H1 (cell line): ENCODE results near the gene XYLB. TPM values are rescaled to one million over a fixed set of nuclear protein-coding genes. Genes with fewer than 3 reads are reported as not detected.

Experiments
- CTCF ChIA-PET: fragments of 300-600 bp; sonication (Branson Sonifier 250); formaldehyde crosslinking; loops from one replicate; lab custom pipeline; 2021; ENCODE audit not compliant: partially characterized antibody; lab: Charles Lee
- POLR2A ChIA-PET: fragments of 300-600 bp; sonication (Branson Sonifier 250); formaldehyde crosslinking; loops from one replicate; lab custom pipeline; 2021; ENCODE audit warnings: inconsistent platforms; ENCODE audit not compliant: partially characterized antibody; lab: Charles Lee
- DNase-seq, 2 experiments: peaks; one replicate each; pipeline versions ENCODE4 v3.0.0 to v3.0.0-alpha.2; 2010 to 2022; ENCODE audit warnings: low spot score in 2 of 2, low read depth in 1 of 2, mixed read lengths in 1 of 2
- FAIRE-seq: peaks from 2 replicates; lab custom pipeline; 2011; peaks lifted over from hg19 to GRCh38; lab: Jason Lieb, UNC
- H2AFZ ChIP-seq: 2 replicates; pipeline ENCODE4 v1.8.1; 2012; ENCODE audit warnings: low read length, inconsistent platforms
- H2AK5ac ChIP-seq: 2 replicates; pipeline ENCODE4 v1.6.1; 2013; ENCODE audit warnings: low read depth, low read length
- H2BK120ac ChIP-seq: replicated peaks from 2 replicates; pipeline ENCODE3; 2013; ENCODE audit warnings: low read depth, low read length, inconsistent platforms
- H2BK12ac ChIP-seq: 2 replicates; pipeline ENCODE4 v1.6.1; 2013; ENCODE audit warnings: low read depth, low read length
- H2BK15ac ChIP-seq: 2 replicates; pipeline ENCODE4 v1.6.1; 2013; ENCODE audit warnings: low read length
- H2BK20ac ChIP-seq: 2 replicates; pipeline ENCODE4 v1.6.1; 2013; ENCODE audit warnings: low read length
- H2BK5ac ChIP-seq: 2 replicates; pipeline ENCODE4 v1.6.1; 2013; ENCODE audit warnings: low read depth, low read length
- H3K14ac ChIP-seq: 2 replicates; pipeline ENCODE4 v1.6.1; 2013; ENCODE audit warnings: inconsistent platforms; ENCODE audit not compliant: insufficient read length
- H3K18ac ChIP-seq: 2 replicates; pipeline ENCODE4 v1.6.1; 2013; ENCODE audit warnings: low read length; ENCODE audit errors: extremely low read depth
- H3K23ac ChIP-seq: 2 replicates; pipeline ENCODE4 v1.6.1; 2013; ENCODE audit warnings: inconsistent platforms; ENCODE audit not compliant: insufficient read length
- H3K23me2 ChIP-seq: 2 replicates; pipeline ENCODE4 v1.6.1; 2013; ENCODE audit warnings: low read depth, low read length
- H3K27ac ChIP-seq: 2 replicates; pipeline ENCODE4 v1.6.1; 2011; ENCODE audit warnings: low read depth, low read length, inconsistent platforms
- H3K27me3 ChIP-seq, 4 experiments: replicated peaks in 1 of 4; 1 replicate in 1 of 4; 2 replicates in 3 of 4; pipeline versions ENCODE4 v1.6.1 to v1.8.1; 2011 to 2013; ENCODE audit warnings: low read length in 3 of 4, mild to moderate bottlenecking in 3 of 4, inconsistent platforms in 2 of 4, mixed read lengths in 2 of 4, moderate library complexity in 1 of 4; ENCODE audit not compliant: control insufficient read depth in 3 of 4, insufficient read depth in 3 of 4; ENCODE audit errors: extremely low read depth in 1 of 4
- H3K36me3 ChIP-seq, 4 experiments: 2 replicates each; pipeline versions ENCODE4 v1.6.1 to v1.8.1; 2011 to 2013; ENCODE audit warnings: mild to moderate bottlenecking in 4 of 4, low read length in 3 of 4, moderate library complexity in 2 of 4, control low read depth in 1 of 4, inconsistent platforms in 1 of 4; ENCODE audit not compliant: insufficient read depth in 4 of 4, control insufficient read depth in 2 of 4
- H3K4ac ChIP-seq: replicated peaks from 2 replicates; pipeline ENCODE3; 2013; ENCODE audit warnings: low read length, low read depth, mixed read lengths, inconsistent platforms; ENCODE audit not compliant: insufficient read length
- H3K4me1 ChIP-seq, 4 experiments: replicated peaks in 1 of 4; 1 replicate in 1 of 4; 2 replicates in 3 of 4; pipeline versions ENCODE4 v1.6.1 to v1.8.1; 2011 to 2013; ENCODE audit warnings: low read length in 3 of 4, inconsistent platforms in 2 of 4, mixed read lengths in 1 of 4; ENCODE audit not compliant: insufficient read depth in 4 of 4, control insufficient read depth in 3 of 4
- H3K4me2 ChIP-seq, 2 experiments: 2 replicates each; pipeline versions ENCODE4 v1.6.1 to v1.8.1; 2011 to 2013; ENCODE audit warnings: low read depth in 2 of 2, low read length in 2 of 2, control low read depth in 1 of 2, inconsistent platforms in 1 of 2, mild to moderate bottlenecking in 1 of 2; ENCODE audit not compliant: insufficient read depth in 1 of 2
- H3K4me3 ChIP-seq, 4 experiments: fragments of 200-600, 300-600 bp in 1 of 4; sonication (generic), shearing (Covaris generic), sonication (Bioruptor Twin) in 1 of 4; 2 replicates each; pipeline versions ENCODE4 v1.5.1 to v1.8.1; 2011 to 2016; ENCODE audit warnings: low read length in 4 of 4, low read depth in 3 of 4, control low read depth in 2 of 4, inconsistent platforms in 2 of 4, mild to moderate bottlenecking in 2 of 4, mixed read lengths in 1 of 4, moderate library complexity in 1 of 4; ENCODE audit not compliant: insufficient read depth in 2 of 4; ENCODE audit errors: extremely low read depth in 1 of 4
- H3K56ac ChIP-seq: replicated peaks from 2 replicates; pipeline ENCODE3; 2013; ENCODE audit warnings: low read depth, mild to moderate bottlenecking, mixed read lengths, low read length, inconsistent platforms; ENCODE audit not compliant: insufficient read length
- H3K79me1 ChIP-seq: 2 replicates; pipeline ENCODE4 v1.6.1; 2013; ENCODE audit warnings: low read depth, low read length, control low read depth
- H3K79me2 ChIP-seq, 2 experiments: 2 replicates each; pipeline versions ENCODE4 v1.6.1 to v1.8.1; 2012 to 2013; ENCODE audit warnings: low read length in 2 of 2, mild to moderate bottlenecking in 2 of 2, inconsistent platforms in 1 of 2; ENCODE audit not compliant: insufficient read depth in 2 of 2, control insufficient read depth in 1 of 2
- H3K9ac ChIP-seq, 4 experiments: replicated peaks in 1 of 4; 1 replicate in 1 of 4; 2 replicates in 3 of 4; pipeline versions ENCODE4 v1.6.1 to v1.8.1; 2011 to 2013; ENCODE audit warnings: low read depth in 3 of 4, low read length in 3 of 4, control low read depth in 2 of 4, mild to moderate bottlenecking in 2 of 4, moderate library complexity in 2 of 4, inconsistent platforms in 1 of 4; ENCODE audit errors: extremely low read depth in 1 of 4
- H3K9me3 ChIP-seq, 2 experiments: 2 replicates each; pipeline versions ENCODE4 v1.6.1 to v1.8.1; 2012 to 2013; ENCODE audit warnings: mild to moderate bottlenecking in 2 of 2, moderate library complexity in 2 of 2, control low read depth in 1 of 2, inconsistent platforms in 1 of 2, low read depth in 1 of 2, low read length in 1 of 2, mixed read lengths in 1 of 2; ENCODE audit not compliant: insufficient read depth in 2 of 2
- H4K20me1 ChIP-seq, 2 experiments: replicated peaks in 1 of 2; 2 replicates each; pipeline versions ENCODE3 to v1.8.1; 2011 to 2013; ENCODE audit warnings: inconsistent platforms in 2 of 2, low read length in 2 of 2, mild to moderate bottlenecking in 1 of 2; ENCODE audit not compliant: insufficient read depth in 2 of 2, control insufficient read depth in 1 of 2
- H4K5ac ChIP-seq: 2 replicates; pipeline ENCODE4 v1.6.1; 2013; ENCODE audit warnings: low read length, low read depth, mixed read lengths, inconsistent platforms; ENCODE audit not compliant: insufficient read length
- H4K8ac ChIP-seq: 2 replicates; pipeline ENCODE4 v1.8.0; 2013; ENCODE audit warnings: mild to moderate bottlenecking, moderate library complexity, low read length, inconsistent platforms; ENCODE audit not compliant: insufficient read depth; ENCODE audit errors: extremely low read depth
- H4K91ac ChIP-seq: replicated peaks from 2 replicates; pipeline ENCODE3; 2013; ENCODE audit warnings: low read length, mixed read lengths, inconsistent platforms; ENCODE audit not compliant: insufficient read length
- CHD1 ChIP-seq: IDR thresholded peaks from 2 replicates; pipeline ENCODE4 v1.6.1; 2012; ENCODE audit warnings: low read depth, low read length, improper control_type of control experiment
- GABPA ChIP-seq: IDR thresholded peaks from 2 replicates; pipeline ENCODE4 v1.6.1; 2011; ENCODE audit warnings: mild to moderate bottlenecking, low read length, moderate library complexity, borderline replicate concordance; ENCODE audit not compliant: insufficient read depth
- JUND ChIP-seq: IDR thresholded peaks from 2 replicates; pipeline ENCODE4 v1.6.1; 2011; ENCODE audit warnings: mild to moderate bottlenecking, improper control_type of control experiment, low read length
- MAFK ChIP-seq: IDR thresholded peaks from 2 replicates; pipeline ENCODE4 v1.6.1; 2012; ENCODE audit warnings: low read depth, mild to moderate bottlenecking, improper control_type of control experiment, low read length
- WGBS, 2 experiments: shearing (Covaris generic) in 1 of 2; methylation state at CpG; one replicate each; pipeline versions ENCODE4 v1.1.6 to v1.1.7; 2013 to 2015; ENCODE audit warnings: low lambda C conversion rate in 2 of 2, mixed read lengths in 2 of 2, inconsistent platforms in 1 of 2, low coverage in 1 of 2, missing lambda C conversion rate in 1 of 2; ENCODE audit not compliant: insufficient replicate concordance in 2 of 2, insufficient coverage in 1 of 2, insufficient read length in 1 of 2; ENCODE audit errors: extremely low coverage in 1 of 2, missing lambda C conversion rate in 1 of 2; 5-methylcytosine and 5-hydroxymethylcytosine counted together
- polyA plus RNA-seq, 7 experiments: library from polyadenylated mRNA; depleted of rRNA in 3 of 7; stranded (reverse) in 5 of 7; unstranded in 2 of 7; fragments of >200 nt in 5 of 7; fragments of 200-250 nt in 2 of 7; gene quantifications; 1 replicate in 5 of 7; 2 replicates in 1 of 7; 4 replicates in 1 of 7; pipeline versions ENCODE4 v1.2.1 to v1.2.3, GENCODE V29; 2011 to 2013; ENCODE audit warnings: missing spikeins in 2 of 7, mixed read lengths in 2 of 7
- total RNA-seq: library from RNA; stranded (reverse); fragmentation: NEBNext Ultra II Directional; extraction: Animal tissue kit (Norgen Biotek cat#: 25700); gene quantifications from 2 replicates; pipeline ENCODE4 v1.2.1, GENCODE V29; 2021

The XYLB gene
- total and polyA plus RNA-seq, 2 of the 8 experiments (the other 6 are each of a cell fraction or from before 2014, with no cell fraction given): 1.7 to 5.5 TPM

GRCh38 chr3:38347421-38348200, 1.0 kb downstream of the XYLB start:
- CTCF ChIA-PET: interaction anchor here (0.6 to 4.8 kb wide), 17 partner anchors 8 to 618 kb away, joined by 3 to 47 read pairs (median 6); no protein-coding TSS in a partner anchor
- DNase-seq (no peak), FAIRE-seq (no peak)
- Histone ChIP-seq H3K27me3 (peaks cover 0 to 14% (median 4%) of the 10 kb centered on the region in 4 experiments; a peak in 4 of 7 replicates), H3K9me3 (no peaks in the 10 kb centered on the region), H3K4me3 (peak overlapping the region; percentile 52 to 71 (median 65); a peak in 7 of 8 replicates), H2BK120ac (no peak overlapping the region), H2BK12ac (no peak overlapping the region), H2BK15ac (no peak overlapping the region), H2BK5ac (no peak overlapping the region), H3K18ac (no peak overlapping the region), H2AFZ (0 out of 2 replicates have a peak overlapping the region, but pooled peaks have one; percentile 84), H3K36me3 (no peaks in the 10 kb centered on the region), H4K8ac (peak overlapping the region; percentile 84), H3K4me1 (0 out of 7 replicates have a peak, but pooled peaks cover 0 to 3% (median 0%) of the 10 kb centered on the region in 4 experiments), H3K4me2 (peak overlapping the region; percentile 65 to 88), H3K9ac (no peak overlapping the region), H3K14ac (no peak overlapping the region), H4K5ac (no peak overlapping the region), H3K23me2 (peaks cover 3% of the 10 kb centered on the region; the same call in 1 of the 2 replicates), H3K4ac (no peak overlapping the region), H4K20me1 (no peaks in the 10 kb centered on the region), H3K27ac (no peak overlapping the region), H3K23ac (no peak overlapping the region), H2AK5ac (no peak overlapping the region), H3K79me1 (no peaks in the 10 kb centered on the region; the same call in 1 of the 2 replicates), H4K91ac (no peak overlapping the region), H2BK20ac (no peak overlapping the region), H3K79me2 (no peaks in the 10 kb centered on the region), H3K56ac (no peak overlapping the region)
- POLR2A ChIA-PET: interaction anchor here (2.5 kb wide), 1 partner anchor 108 kb away, joined by 10 read pairs; no protein-coding TSS in a partner anchor
- no peak for TF ChIP-seq JUND
- no peak for TF ChIP-seq CHD1
- TF ChIP-seq MAFK: no peak
- no peak for TF ChIP-seq GABPA
- 88% methylated on average over 15 of the region's 19 CpGs; no CpG with 5 or more reads in 1 of the 2 experiments for WGBS, 2 experiments
